Muscle of back (tissue), 13 donors: ENCODE results near the gene NME5. TPM values are rescaled to one million over a fixed set of nuclear protein-coding genes. Genes with fewer than 3 reads are reported as not detected.
"Not testable (repeated sequence)": the region's sequence is repeated elsewhere in the genome, so short reads cannot be mapped to it uniquely, and the experiment has no call there.

Source experiments
- DNase-seq, 3 donors: peaks; one replicate each; pipeline versions ENCODE4 v3.0.0 to v3.0.0-alpha.2; 2013
- long read RNA-seq, 9 donors: transcript quantifications; one replicate each; lab custom pipeline, GENCODE V29; 2026
- polyA plus RNA-seq, 10 donors: library from polyadenylated mRNA; unstranded; fragments of 120-200 nt; gene quantifications; one replicate each; pipeline ENCODE4 v1.2.1, GENCODE V29; 2013; ENCODE audit not compliant: insufficient read length in 10 of 10

Gene NME5
- 1 to 10 TPM in 5 of 10 donors, under 1 TPM in 5; 0.44 to 1.5 (median 1.1) TPM for polyA plus RNA-seq
- long read RNA-seq, donor 1, result 0 reads
- long read RNA-seq, donor 2, result 0 reads
- long read RNA-seq, donor 3, result 0 reads
- long read RNA-seq, donor 4, result 0 reads
- long read RNA-seq, donor 5, result 0 reads
- long read RNA-seq, donor 6, partial matches to known transcripts, result 0 of 1 reads
- long read RNA-seq, donor 6, other reads (novel, unspliced or antisense), result 0 of 1 reads
- long read RNA-seq, donor 7, result 0 reads
- long read RNA-seq, donor 8, result 0 reads
- long read RNA-seq, donor 9, result 0 reads

GRCh38 chr5:138138949-138139780, at the start of gene NME5:
Gene NME5, minus strand, starts transcription at chr5:138139428. Its CDS starts 648 bp downstream, at chr5:138138780.
- DNase-seq, result peak; percentile 33 to 70 (median 41)

GRCh38 chr5:138188626-138189025, 49.4 kb upstream of the NME5 start:
- DNase-seq, result no peak

GRCh38 chr5:138186002-138186447, 46.8 kb upstream of the NME5 start:
- DNase-seq, result no peak

- DNase-seq, result no peak
These were observed 43.6 kb upstream of the NME5 start for GRCh38 chr5:138182808-138183207.

GRCh38 chr5:138180841-138181240, 41.6 kb upstream of the NME5 start:
- no peak for DNase-seq

- peak; percentile 21 to 52 (median 37) for DNase-seq
These were observed 41.1 kb upstream of the NME5 start for GRCh38 chr5:138180183-138180782.

GRCh38 chr5:138179277-138179857, 40.1 kb upstream of the NME5 start:
- peak in 1 of 3 donors; percentile 20 for DNase-seq

GRCh38 chr5:138178516-138179276, 39.5 kb upstream of the NME5 start, which contains the start of the genes BRD8 and KIF20A:
Gene BRD8, minus strand, starts transcription at chr5:138178630. Its CDS starts 16 bp downstream, at chr5:138178614.
Gene KIF20A, plus strand, starts transcription at chr5:138179112. Its CDS starts 569 bp downstream, at chr5:138179681.
- DNase-seq, result peak; percentile 96 to 99 (median 97)

GRCh38 chr5:138177941-138178515, 38.8 kb upstream of the NME5 start:
- peak; percentile 21 to 70 (median 29) for DNase-seq

GRCh38 chr5:138170299-138170698, 31.1 kb upstream of the NME5 start:
- no peak for DNase-seq

GRCh38 chr5:138169124-138169523, 29.9 kb upstream of the NME5 start:
- DNase-seq, result no peak

- DNase-seq, result no peak
These were observed 24.5 kb upstream of the NME5 start for GRCh38 chr5:138163721-138164120.

GRCh38 chr5:138160706-138161105, 21.5 kb upstream of the NME5 start:
- DNase-seq, result no peak

- no peak for DNase-seq
These were observed 20.4 kb upstream of the NME5 start for GRCh38 chr5:138159666-138160065.

- DNase-seq, result no peak
These were observed 18.4 kb upstream of the NME5 start for GRCh38 chr5:138157626-138158025.

GRCh38 chr5:138155977-138156376, 16.7 kb upstream of the NME5 start:
- not testable (repeated sequence) for DNase-seq

- DNase-seq, result no peak
These were observed 10.3 kb upstream of the NME5 start for GRCh38 chr5:138149530-138149929.

- peak in 1 of 3 donors; percentile 25 for DNase-seq
These were observed 9.6 kb upstream of the NME5 start for GRCh38 chr5:138148811-138149210.

- not testable (repeated sequence) for DNase-seq
These were observed 4.3 kb upstream of the NME5 start for GRCh38 chr5:138143578-138143977.

GRCh38 chr5:138141734-138142133, 2.5 kb upstream of the NME5 start:
- DNase-seq, result no peak

- no peak for DNase-seq
These were observed 1.0 kb upstream of the NME5 start for GRCh38 chr5:138140268-138140667.
